T-helper 1 cell (primary cell): ENCODE data around the gene FGFR2.

ENCODE experiments used
- DNase-seq, 5 donors: peaks; one replicate each; pipeline ENCODE4 v3.0.0-alpha.2; 2012 to 2020

Gene FGFR2

DNA sequence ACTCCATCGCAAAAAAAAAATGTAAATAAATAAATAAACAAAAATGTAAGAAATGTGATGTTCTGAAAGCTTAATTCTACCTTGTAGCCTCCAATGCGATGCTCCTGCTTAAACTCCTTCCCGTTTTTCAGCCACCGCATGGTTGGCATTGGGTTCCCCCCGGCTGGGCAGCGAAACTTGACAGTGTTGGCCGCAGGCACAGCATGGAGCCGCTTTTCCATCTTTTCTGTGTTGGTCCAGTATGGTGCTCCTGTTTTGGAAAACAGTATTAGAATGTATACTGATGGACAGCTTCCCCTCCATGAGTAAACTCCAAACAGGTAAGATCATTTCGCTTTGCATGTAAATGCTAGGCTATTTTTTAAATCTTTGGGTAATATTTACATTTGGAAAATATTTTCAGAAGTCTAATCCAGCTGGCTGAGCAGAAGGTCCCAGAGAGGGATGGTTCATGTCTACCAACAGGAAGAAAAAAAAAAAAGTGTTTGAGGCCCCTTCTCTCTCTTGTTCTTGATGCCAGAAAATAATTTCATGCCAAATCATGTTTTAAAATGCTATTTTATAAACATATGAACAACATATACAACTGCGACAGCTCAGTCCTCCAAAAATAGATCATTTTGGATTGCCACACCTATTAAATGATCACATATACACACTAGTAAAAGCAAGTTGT is 46.9 kb downstream of the FGFR2 start:
- no peak for DNase-seq

GRCh38 chr10:121544301-121544869 is 53.9 kb downstream of the FGFR2 start:
- no peak for DNase-seq

DNA sequence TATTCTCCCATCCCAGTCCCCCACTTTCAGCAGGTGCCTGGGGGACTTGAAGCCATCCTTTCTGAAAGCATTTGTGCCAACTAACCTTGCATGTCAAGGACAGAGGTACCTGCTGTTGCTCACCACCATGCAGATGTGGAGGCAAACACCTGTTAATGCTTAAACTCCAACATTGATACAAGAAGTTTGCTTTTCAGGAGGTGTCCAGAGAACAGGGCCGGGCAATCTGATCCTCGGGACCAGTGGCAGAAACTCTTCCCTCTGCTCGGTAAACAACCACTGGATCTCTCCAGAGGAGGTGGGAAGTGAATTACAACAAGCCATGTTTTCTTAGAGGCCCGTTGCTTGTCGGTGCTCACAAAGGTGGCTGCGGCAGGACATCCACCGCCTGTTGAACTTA is 54.7 kb downstream of the FGFR2 start:
- no peak for DNase-seq

GRCh38 chr10:121541450-121542120 is 56.7 kb downstream of the FGFR2 start:
- DNase-seq, result no peak

GRCh38 chr10:121540732-121541395 is 57.4 kb downstream of the FGFR2 start:
- no peak for DNase-seq

DNA sequence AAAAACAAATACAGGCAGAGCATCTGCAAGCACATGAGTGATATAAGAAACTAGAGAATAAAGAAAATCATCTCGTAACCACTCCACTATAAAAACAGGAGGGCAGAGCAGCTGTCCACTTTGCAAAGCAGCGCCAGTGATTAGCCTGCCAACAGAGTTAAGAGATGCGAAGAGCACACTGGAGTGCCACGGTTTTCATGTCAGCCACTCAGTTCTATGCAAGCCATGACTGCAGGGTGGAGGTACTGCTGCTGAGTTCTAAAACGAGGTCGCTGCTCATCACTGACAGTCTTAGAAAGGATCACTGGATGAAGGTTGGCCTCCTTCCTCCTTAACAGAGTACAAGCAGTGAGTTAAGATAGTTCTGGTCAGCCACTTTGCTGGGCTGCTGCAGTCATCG is 58.5 kb downstream of the FGFR2 start:
- DNase-seq, result no peak

DNA sequence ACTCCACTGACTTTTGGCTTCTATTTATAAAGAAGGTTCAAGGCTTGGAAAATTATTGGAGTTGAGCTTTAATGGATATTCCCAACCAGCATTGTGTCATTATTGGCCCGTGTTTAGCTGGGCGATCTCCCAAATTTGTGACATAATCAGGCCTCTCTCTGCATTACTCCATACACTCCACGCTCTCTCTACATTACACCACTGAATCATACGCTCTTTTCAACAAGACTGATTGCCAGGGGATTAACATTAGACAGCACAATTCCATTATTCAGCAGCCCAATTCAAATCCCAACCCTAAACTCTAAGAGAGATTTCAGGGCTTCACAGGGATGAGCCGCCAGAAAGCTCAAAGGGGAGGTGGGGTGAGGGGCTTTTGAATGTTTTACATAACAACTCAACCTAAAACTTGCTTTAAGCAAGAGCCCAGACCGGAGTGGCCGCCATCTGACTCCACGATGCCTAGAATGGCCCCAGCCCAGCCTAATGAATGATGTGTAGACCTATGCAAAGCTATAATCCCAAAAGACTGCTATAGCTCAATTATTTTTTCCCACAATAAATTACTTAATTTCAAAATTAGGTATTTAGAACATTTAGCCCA is 61.8 kb downstream of the FGFR2 start:
- no peak for DNase-seq

GRCh38 chr10:121535381-121535780 is 62.9 kb downstream of the FGFR2 start:
- no peak for DNase-seq

DNA sequence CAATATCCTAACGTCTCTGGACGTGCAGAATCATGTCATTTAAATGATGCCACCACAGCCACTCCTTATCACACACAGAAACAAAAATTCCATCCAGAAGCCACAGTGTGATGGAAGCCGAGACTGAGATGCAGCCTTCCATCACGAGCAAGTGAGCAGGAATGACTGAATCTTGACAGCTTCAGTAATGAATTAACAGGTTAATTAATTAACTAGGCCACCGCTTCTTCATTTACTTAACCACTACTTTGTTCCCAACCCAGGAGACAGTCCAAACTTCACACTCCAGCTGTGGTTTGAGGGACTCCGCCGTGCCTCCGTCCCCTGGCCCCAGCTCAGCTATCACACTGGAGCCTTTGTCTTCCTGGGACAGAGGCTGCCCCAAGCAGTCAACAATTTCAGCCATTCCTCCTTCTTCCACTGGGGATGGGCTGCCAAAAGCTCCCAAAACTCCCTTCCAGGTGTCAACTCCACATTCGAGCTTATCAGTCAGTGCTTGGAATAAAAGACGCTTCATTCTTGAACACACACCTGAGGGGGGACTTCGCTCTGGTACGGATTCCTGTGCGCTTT is 65.9 kb downstream of the FGFR2 start:
- DNase-seq, result no peak

GRCh38 chr10:121531830-121532178 is 66.4 kb downstream of the FGFR2 start:
- no peak for DNase-seq

- DNase-seq, result no peak
Observed at GRCh38 chr10:121531076-121531829, 67.0 kb downstream of the FGFR2 start.

DNA sequence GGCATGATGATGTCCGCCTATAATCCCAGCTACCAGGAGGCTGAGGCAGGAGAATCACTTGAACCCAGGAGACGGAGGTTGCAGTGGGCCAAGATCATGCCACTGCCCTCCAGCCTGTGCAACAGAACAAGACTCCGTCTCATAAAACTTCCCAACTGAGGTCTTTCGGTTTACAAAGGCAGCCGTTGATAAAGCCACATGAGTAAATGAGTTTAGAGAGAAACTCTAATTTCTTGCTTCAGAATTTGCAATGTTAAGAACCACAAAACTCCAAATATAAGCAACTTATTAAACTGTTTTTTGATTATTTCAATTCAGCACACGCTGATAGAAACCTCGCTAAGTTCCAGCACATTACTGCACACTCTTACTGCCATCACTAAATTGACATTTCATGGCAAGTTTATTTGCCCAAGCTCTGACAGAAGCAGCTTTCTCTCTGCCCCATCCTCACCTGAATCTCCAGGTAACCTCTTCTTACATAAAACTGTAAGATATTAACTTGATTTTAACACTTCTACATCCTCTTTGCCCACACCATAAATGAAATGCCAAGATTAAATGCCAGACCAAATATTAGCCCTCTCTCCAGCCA is 67.7 kb downstream of the FGFR2 start:
- DNase-seq, result no peak

DNA sequence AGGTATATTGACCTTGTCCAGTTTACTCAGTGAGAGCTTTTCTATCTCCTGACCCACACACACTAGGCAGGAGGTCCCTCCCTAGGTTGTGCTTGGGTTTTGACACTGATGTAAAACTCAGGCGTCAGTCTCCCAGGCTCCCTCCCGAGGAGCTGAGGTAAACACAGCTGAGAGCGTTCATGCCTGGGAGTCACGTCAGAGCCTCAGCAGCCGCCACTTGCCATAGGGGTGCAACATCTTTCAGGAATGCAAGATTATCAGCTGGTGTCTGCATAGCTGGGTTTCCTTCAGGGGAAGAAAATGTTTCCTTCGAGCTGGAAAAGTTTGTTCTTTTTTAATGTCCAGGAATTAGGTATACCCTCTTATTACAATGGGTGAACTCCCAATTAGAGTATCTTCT is 70.6 kb downstream of the FGFR2 start:
- DNase-seq, result no peak

DNA sequence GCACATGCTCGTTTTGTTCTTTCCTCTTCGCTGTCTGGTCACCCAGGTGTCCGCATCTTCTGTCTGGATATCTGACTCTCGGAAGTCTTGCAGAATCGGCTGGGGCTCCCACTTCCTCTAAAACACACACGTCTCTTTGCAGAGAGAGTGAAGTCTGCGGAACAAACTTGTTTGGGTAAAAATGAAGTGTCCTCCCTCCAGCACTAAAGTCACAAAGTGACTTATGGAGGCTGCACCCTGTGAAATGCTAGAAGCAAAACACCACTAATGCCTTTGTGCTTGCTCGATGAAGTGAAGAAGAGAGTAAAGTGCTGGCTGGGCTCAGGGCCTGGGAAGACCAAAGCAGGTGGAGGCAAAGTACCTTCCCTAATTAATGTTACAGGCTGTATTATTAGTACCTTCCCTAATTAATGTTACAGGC is 71.4 kb downstream of the FGFR2 start:
- DNase-seq, result no peak

DNA sequence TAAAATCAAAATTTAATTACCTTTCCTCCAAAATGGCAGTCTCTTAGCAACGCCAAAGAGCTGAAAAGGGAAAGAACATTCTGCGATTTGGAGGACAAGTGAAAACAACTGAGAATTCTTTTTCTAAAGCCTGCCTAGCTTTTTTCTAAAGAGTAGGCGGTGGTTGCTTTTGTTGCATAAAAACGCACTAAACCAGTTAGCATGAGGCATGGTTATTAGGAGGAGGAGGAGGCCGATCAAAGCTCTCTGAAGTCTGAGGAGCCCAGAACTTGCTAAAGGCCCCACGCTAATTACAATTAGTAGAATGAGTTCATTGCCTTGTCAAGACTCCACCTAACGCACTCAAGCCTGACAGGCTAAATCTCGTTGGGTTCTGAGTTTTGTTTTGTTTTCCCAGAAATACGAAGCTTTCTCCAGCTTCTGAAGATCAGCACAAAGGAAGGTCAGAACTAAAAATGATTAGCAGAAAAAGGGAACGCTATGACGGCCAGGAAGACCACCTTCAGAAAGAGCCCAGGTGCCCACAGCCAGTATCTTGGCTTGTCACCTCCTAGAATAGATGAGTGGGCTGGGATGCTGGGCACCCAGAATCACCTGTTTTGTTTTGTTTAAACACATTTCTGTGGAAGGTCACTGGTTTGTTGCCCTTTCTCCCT is 72.0 kb downstream of the FGFR2 start:
- DNase-seq, result no peak

GRCh38 chr10:121525251-121526134 is 72.8 kb downstream of the FGFR2 start:
- DNase-seq, result no peak

GRCh38 chr10:121524157-121524817 is 74.0 kb downstream of the FGFR2 start:
- no peak for DNase-seq

- DNase-seq, result no peak
Observed at GRCh38 chr10:121522831-121523230, 75.4 kb downstream of the FGFR2 start.

GRCh38 chr10:121521794-121522556 is 76.3 kb downstream of the FGFR2 start:
- no peak for DNase-seq
